HepG2 (cell line): ENCODE data around the gene S100A6. TPM values are rescaled to one million over a fixed set of nuclear protein-coding genes. Genes with fewer than 3 reads are reported as not detected.
A peak's percentile ranks its signal among the peaks of the same experiment; 100 is the strongest.

Experiments
- AHDC1 ChIP-seq: sonication (generic); formaldehyde crosslinking; IDR thresholded peaks from 2 replicates; pipeline ENCODE4 v1.5.1; 2020; ENCODE audit warnings: mild to moderate bottlenecking, missing genetic modification reagents, borderline replicate concordance
- ASH2L ChIP-seq: fragments of 300-600, 200-600 bp; sonication (generic); IDR thresholded peaks from 2 replicates; pipeline ENCODE4 v1.7.0; 2017; ENCODE audit warnings: low read depth, mild to moderate bottlenecking, moderate library complexity, mixed read lengths, low read length; ENCODE audit not compliant: insufficient read length
- FOSL2 ChIP-seq: sonication (generic); formaldehyde crosslinking; IDR thresholded peaks from 2 replicates; pipeline ENCODE4 v1.4.0; 2020; ENCODE audit warnings: missing genetic modification reagents
- GATAD2A ChIP-seq: IDR thresholded peaks from 2 replicates; pipeline ENCODE4 v1.6.1; 2016
- HNF1A ChIP-seq, 2 experiments: sonication (generic) in 1 of 2; formaldehyde crosslinking in 1 of 2; IDR thresholded peaks; 2 replicates each; pipeline versions ENCODE4 v1.4.0 to v1.6.1; 2016 to 2020; ENCODE audit warnings: borderline replicate concordance in 1 of 2, low read depth in 1 of 2, mild to moderate bottlenecking in 1 of 2, missing genetic modification reagents in 1 of 2
- JUN ChIP-seq: sonication (generic); formaldehyde crosslinking; IDR thresholded peaks from 2 replicates; pipeline ENCODE4 v1.4.0; 2020; ENCODE audit warnings: mild to moderate bottlenecking, missing genetic modification reagents
- KDM2A ChIP-seq: sonication (generic); formaldehyde crosslinking; IDR thresholded peaks from 2 replicates; pipeline ENCODE4 v1.4.0; 2020; ENCODE audit warnings: low read depth, missing genetic modification reagents, borderline replicate concordance
- PRDM4 ChIP-seq: sonication (generic); formaldehyde crosslinking; IDR thresholded peaks from 2 replicates; pipeline ENCODE4 v1.9.0; 2021; ENCODE audit warnings: missing genetic modification reagents, borderline replicate concordance
- RARA ChIP-seq: IDR thresholded peaks from 2 replicates; pipeline ENCODE4 v1.6.1; 2016; ENCODE audit warnings: missing genetic modification reagents, missing compliant biosample characterization
- RXRB ChIP-seq: IDR thresholded peaks from 2 replicates; pipeline ENCODE4 v1.6.1; 2016; ENCODE audit warnings: borderline replicate concordance, missing genetic modification reagents, missing compliant biosample characterization
- SOX13 ChIP-seq, 3 experiments: fragments of 450-650 bp in 1 of 3; sonication (generic) in 1 of 3; formaldehyde crosslinking in 1 of 3; IDR thresholded peaks in 2 of 3; conservative IDR thresholded peaks in 1 of 3; 2 replicates each; pipeline versions ENCODE4 v1.5.0 to v1.6.1; 2016 to 2020; ENCODE audit warnings: antibody characterized with exemption in 1 of 3, mild to moderate bottlenecking in 1 of 3, missing compliant biosample characterization in 1 of 3, missing genetic modification reagents in 1 of 3, moderate library complexity in 1 of 3
- ZNF230 ChIP-seq: sonication (generic); formaldehyde crosslinking; IDR thresholded peaks from 2 replicates; pipeline ENCODE4 v1.4.0; 2020; ENCODE audit warnings: mild to moderate bottlenecking, missing genetic modification reagents
- ZNF292 ChIP-seq: sonication (generic); formaldehyde crosslinking; IDR thresholded peaks from 2 replicates; pipeline ENCODE4 v1.8.1; 2022; ENCODE audit warnings: mild to moderate bottlenecking, low read depth, missing genetic modification reagents, borderline replicate concordance
- ZNF496 ChIP-seq: sonication (generic); formaldehyde crosslinking; IDR thresholded peaks from 2 replicates; pipeline ENCODE4 v1.8.1; 2023; ENCODE audit warnings: mild to moderate bottlenecking, moderate library complexity, missing genetic modification reagents; ENCODE audit not compliant: insufficient replicate concordance
- polyA plus RNA-seq, 8 experiments: library from polyadenylated mRNA; depleted of rRNA in 3 of 8; stranded (reverse) in 7 of 8; unstranded in 1 of 8; fragments of >200 nt; fragmentation: Illumina TruSeq in 4 of 8; extraction: Trizol in 4 of 8; gene quantifications; 2 replicates each; pipeline versions ENCODE4 v1.2.1 to v1.2.3, GENCODE V29; 2011 to 2016; ENCODE audit warnings: low read depth in 4 of 8, missing spikeins in 1 of 8, mixed read lengths in 1 of 8; ENCODE audit not compliant: insufficient read depth in 1 of 8
- total RNA-seq, 5 experiments: library from RNA; depleted of rRNA; stranded (reverse); fragments of >200 nt; fragmentation: Illumina TruSeq; extraction: Trizol; gene quantifications; 2 replicates each; pipeline ENCODE4 v1.2.3, GENCODE V29; 2016; ENCODE audit warnings: low read depth in 1 of 5

The S100A6 gene
- total and polyA plus RNA-seq, 2 of the 13 experiments (the other 11 are each of a cell fraction or from before 2014, with no cell fraction given): 72.9 to 85.0 TPM

- TF ChIP-seq HNF1A (IDR thresholded peaks at IDR 0.05; ENCODE audit: low read depth) (no peak), HNF1A (CRISPR knock-in tag; IDR thresholded peaks at IDR 0.05; ENCODE audit: borderline replicate concordance) (no peak), ZNF496 (CRISPR knock-in tag) (no peak), GATAD2A (peak; percentile 45; the same call in 1 of the 2 replicates), FOSL2 (CRISPR knock-in tag) (peak; percentile 92), KDM2A (CRISPR knock-in tag) (0 out of 2 replicates have a peak, but pooled peaks have one; percentile 23), SOX13 (IDR thresholded peaks at IDR 0.05) (no peak), SOX13 (CRISPR knock-in tag; conservative IDR thresholded peaks at IDR 0.05 in 1 of 2, IDR thresholded peaks at IDR 0.05 in 1 of 2) (0 out of 4 replicates have a peak, but pooled peaks of 1 of the 2 experiments have one; percentile 22), JUN (peak; percentile 70; the same call in 1 of the 2 replicates), ZNF230 (no peak), ASH2L (no peak), RXRB (CRISPR knock-in tag) (0 out of 2 replicates have a peak, but pooled peaks have one; percentile 37), ZNF292 (CRISPR knock-in tag) (0 out of 2 replicates have a peak, but pooled peaks have one; percentile 51), AHDC1 (CRISPR knock-in tag) (peak; percentile 28; the same call in 1 of the 2 replicates), RARA (CRISPR knock-in tag) (peak; percentile 87), PRDM4 (no peak)
Observed at GRCh38 chr1:153506831-153507413, 28.9 kb downstream of the S100A6 start (continued).
